B cell (primary cell): ENCODE data around the gene SOX15.

Source experiments
- EZH2 ChIP-seq: IDR thresholded peaks from 2 replicates; pipeline ENCODE4 v1.6.1; 2012; ENCODE audit warnings: borderline replicate concordance, low read depth, mild to moderate bottlenecking, moderate library complexity, low read length; ENCODE audit not compliant: insufficient read depth, poor library complexity, severe bottlenecking
- TF ChIP-seq, protein P1 (sequence below): fragments of 200-600 bp; IDR thresholded peaks from one replicate; pipeline ENCODE4 v1.8.0; 2022; ENCODE audit warnings: antibody characterized with exemption, mild to moderate bottlenecking

DNA sequence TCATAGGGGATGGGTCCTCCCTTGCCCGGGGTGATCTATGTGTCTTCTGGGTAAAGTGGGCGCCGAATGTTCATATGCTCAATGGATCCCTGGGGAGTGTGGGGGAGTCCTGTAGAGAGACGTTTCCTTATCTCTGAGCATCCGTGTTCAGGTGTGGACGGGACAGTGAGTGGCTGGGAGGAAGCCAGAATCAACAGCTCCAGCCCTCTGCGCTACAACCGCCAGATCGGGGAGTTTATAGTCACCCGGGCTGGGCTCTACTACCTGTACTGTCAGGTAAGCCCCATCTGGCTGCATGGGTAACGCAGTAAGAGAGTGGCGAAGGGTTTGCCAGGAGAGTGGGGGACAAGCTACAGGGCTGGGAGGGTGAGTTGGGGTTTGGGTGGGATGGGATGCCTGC lies 33.3 kb downstream of the SOX15 start:
- TF ChIP-seq, protein P1, sequence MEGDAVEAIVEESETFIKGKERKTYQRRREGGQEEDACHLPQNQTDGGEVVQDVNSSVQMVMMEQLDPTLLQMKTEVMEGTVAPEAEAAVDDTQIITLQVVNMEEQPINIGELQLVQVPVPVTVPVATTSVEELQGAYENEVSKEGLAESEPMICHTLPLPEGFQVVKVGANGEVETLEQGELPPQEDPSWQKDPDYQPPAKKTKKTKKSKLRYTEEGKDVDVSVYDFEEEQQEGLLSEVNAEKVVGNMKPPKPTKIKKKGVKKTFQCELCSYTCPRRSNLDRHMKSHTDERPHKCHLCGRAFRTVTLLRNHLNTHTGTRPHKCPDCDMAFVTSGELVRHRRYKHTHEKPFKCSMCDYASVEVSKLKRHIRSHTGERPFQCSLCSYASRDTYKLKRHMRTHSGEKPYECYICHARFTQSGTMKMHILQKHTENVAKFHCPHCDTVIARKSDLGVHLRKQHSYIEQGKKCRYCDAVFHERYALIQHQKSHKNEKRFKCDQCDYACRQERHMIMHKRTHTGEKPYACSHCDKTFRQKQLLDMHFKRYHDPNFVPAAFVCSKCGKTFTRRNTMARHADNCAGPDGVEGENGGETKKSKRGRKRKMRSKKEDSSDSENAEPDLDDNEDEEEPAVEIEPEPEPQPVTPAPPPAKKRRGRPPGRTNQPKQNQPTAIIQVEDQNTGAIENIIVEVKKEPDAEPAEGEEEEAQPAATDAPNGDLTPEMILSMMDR, result no peak
- no peak for TF ChIP-seq EZH2
